ENCODE results near the gene CADPS.

Gene CADPS

GRCh38 chr3:62624185-62624584 lies 251.0 kb downstream of the CADPS start:
- no peak for DNase-seq

GRCh38 chr3:62622553-62623174 lies 252.6 kb downstream of the CADPS start:
- peak; percentile 65 for DNase-seq

- DNase-seq, result no peak
Observed at GRCh38 chr3:62621925-62622324, 253.3 kb downstream of the CADPS start.

DNA sequence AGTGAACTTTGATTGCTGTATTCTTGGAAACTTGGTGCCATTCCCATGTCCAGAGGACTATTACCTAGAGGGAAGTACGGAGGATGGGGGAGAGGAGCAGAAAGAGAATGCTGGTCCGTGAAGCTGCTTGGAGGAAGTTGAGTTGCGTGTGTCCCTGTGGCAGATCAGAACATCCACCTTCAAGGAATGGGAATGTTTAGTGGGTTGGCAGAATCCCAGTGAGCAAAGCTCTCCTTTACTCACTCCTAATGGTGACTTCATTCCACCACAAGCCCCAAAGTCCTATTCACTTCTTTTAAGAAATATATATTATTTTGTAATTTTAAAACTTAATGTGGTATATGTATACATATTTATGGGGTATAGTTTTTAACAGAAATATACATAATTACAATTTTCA lies 254.0 kb downstream of the CADPS start:
- no peak for DNase-seq

GRCh38 chr3:62615258-62615849 lies 259.9 kb downstream of the CADPS start:
- peak; percentile 46 for DNase-seq

DNA sequence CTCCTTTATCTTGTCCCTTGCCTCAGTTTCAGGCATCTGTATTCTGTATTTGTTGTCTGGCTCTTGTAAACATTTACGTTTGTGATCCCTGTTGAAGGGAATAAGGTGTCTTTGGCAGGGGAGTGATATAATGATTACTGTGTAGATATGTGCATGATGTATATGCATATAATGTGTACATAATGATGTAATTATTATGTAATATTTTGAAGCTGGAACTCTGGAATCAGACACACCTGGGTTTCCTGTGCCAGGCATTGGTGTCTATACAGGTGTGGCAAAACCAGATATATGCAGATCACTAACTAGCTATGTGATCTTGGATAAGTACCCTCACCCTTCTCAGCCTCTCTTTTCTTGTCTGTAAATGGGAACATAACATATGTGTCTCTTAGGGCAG lies 260.7 kb downstream of the CADPS start:
- DNase-seq, result no peak

GRCh38 chr3:62611541-62612240 lies 263.5 kb downstream of the CADPS start:
- peak; percentile 86 for DNase-seq

- peak; percentile 74 for DNase-seq
Observed at GRCh38 chr3:62607287-62608029, 267.8 kb downstream of the CADPS start.

DNA sequence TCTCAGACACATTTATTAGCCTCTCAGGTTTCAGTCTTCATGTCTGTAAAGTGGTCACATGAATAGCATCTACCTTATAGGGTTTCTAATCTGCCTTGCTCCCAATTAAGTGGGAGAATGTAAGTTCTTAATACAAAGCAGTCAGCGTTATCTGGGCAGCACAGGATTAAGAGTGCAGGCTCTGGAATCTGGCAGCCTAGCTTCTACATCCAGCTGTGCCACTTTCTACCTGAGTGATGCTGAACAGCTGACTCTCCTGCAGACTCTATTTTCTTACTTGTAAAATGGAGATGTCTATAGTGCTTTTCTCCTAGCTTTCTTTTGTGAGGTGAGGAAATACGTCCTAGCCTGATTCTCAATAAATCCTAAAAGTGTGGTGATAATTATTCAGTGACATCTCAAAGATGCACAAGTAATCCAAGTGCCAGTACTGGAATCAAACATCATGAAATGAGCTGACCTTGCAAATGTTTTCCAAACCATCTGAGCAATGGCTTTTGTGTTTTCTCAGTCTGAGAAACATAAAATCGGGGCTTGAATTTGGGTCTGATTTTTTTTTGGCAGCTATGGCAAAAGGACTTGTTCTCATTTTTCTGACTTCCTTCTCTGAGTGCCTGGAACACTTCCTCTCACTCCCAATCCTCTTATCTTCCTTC lies 269.7 kb downstream of the CADPS start:
- no peak for DNase-seq

DNA sequence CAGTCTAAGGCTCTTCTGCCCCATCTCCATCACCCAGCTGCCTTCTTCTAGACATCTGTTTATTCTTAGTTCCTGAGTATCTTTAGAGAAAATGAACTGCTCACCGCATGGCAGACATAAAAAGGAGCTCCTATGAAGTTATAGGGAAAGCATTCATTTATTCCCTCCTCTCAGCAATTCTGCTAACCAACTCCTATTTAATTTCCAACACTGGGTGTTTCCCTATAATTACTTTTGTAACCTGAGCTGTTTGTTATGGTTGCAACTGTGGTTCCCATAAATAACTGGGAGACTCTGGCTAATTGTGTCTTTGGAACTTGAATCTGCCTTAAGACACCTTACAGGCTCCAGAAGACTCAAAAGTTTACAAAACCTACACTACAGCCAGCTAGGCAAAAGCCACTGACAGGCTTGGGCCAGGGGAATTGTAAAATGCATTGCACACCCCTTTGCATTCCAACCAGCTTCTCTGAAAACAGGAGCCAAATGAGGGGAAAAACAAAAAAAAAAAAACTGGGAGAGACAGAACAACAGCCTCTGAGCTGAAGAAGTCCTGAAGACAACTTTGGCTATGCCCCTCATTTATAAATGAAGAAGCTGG lies 270.4 kb downstream of the CADPS start:
- DNase-seq, result no peak

- DNase-seq, result peak; percentile 97
Observed at GRCh38 chr3:62604298-62604697, 270.9 kb downstream of the CADPS start.

DNA sequence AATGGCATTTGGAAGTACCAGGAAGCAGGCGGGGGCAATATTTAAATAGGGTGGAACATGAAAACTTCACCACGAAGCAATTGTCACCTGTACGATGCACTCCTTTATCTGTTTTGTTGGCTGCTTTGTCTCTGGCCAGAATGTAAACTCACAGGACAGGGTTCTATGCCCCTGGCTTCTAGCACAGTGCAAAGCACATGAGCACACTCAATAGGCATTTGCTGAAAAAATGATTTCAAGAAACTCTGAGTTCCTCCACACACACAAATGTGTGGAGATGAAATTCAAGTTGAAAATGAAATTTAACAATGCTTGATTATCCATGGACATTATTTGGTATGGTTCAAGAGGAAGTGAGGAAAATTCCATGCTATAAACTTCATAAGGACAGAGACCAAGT lies 272.2 kb downstream of the CADPS start:
- DNase-seq, result peak; percentile 51

DNA sequence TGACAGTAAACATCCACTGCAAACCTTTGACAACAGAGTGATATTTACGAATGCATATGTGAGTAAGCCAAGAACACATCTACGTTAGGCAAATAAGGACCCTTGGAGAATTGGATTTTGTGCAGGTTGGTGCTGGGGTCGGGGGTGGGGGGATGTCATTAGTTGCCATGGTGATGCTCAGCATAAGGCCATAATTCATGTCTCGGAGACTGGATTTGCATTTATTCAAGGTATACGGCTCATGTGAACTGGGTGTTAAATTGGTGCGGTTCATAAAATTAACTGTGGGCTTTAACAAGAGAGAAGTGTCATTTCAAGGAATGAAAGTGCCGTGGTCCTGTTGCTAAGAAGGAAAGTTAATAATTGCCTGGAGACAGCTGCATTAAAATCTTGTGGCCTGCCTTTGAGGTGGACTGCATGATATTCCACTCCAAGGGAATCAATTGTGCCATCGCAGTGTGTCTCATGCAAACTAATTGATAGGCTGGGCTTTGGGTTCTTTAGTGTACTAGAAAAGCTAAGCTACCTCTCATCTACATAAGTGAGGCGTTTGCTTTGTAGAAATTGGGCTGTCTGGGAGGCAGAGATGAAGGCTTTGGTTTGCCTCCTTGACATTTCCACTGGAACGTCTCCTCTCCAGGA lies 273.0 kb downstream of the CADPS start:
- no peak for DNase-seq

DNA sequence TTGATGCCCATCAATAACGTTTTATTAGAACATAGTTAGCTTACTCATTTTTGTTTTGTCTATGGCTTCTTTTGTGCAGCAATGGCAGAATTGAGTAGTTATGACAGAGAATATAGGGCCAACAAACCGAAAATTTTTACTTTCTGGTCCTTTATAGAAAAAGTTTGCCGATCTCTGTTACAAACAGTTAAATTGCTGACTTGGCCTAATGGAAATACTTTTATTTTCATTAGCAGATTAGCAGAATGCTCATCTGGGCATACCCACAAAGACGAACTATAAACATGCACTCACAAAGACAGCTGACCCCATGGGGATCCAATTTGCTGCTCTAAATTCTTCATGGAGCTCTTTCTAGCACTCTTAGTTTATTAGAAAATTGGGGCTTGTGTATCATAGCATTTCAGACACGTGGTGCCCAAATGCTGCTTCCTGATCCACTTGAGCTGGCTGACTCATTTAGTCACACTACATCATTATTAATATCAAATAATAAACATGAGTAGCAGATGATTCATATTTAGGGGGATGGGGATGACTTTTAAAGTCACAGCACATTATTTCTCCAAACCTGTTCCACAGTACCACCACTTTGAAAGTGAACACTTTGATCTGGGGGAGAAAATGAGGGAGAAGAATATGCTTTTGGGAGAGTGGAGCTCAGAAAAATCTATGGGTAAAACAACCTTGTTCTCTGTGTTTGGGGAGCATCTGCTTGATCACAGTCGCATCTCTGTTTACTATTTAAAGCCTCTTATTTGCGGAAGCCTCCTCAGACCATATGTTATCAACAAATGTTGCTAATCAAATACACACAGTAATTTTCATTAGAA lies 273.8 kb downstream of the CADPS start:
- DNase-seq, result peak; percentile 97

GRCh38 chr3:62600033-62600432 lies 275.2 kb downstream of the CADPS start:
- DNase-seq, result no peak

DNA sequence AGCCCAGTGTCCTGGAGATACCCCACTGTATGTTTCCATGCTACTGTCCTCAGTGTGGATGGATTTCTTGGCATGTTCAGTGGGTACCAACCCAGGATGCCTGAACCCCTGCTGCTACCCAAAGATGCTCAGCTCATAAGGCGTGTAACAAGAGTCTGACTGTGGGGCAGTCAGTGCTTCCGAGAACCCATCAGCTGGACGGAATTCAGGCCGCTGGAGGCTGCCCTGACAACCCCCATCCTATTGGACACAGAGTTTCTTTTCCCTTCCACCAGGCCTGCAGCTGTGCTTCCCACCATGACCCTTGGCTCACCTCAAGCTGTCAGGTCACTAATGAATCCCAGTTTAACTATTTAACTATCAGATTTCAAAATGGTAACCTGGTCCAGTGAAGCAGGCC lies 277.7 kb downstream of the CADPS start:
- DNase-seq, result no peak

DNA sequence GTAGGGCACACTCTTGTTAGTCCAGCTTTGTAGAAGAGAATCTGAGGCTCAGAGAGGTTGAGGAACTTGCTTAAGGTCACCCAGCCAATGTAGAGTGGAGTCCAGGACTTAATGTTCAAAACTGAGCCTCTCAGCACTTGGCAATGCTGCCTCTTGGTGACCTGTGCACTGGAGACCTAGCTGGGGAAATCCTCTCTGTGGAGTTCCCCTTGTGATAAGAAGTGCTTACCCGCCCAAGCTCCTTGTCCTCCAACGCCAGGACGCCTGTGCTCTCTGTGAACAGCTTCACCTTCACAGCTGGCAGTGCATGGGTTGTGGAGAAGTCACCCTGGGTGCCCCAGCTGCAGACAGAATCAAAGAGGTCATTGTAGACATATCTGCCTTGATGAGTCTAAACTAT lies 282.8 kb downstream of the CADPS start:
- DNase-seq, result no peak

DNA sequence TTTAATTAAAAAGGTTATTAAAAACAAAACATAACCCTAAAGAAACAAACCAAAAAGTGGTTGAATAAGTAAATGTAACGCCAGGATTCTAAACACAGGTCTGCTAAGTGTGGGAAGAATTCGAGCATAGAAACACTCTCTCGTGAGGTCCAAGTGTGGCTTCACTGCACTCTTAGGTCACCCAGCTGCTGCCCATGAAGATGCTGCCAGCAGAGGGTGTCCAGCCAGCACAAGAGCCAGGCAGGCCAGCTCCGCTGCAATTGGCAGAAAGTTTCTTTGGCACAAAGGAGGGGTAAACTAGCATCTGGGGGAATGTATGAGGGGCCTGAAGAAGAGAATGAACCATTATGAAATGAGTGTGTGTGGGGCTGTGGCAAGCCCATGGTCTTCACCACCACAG lies 286.1 kb downstream of the CADPS start:
- no peak for DNase-seq

DNA sequence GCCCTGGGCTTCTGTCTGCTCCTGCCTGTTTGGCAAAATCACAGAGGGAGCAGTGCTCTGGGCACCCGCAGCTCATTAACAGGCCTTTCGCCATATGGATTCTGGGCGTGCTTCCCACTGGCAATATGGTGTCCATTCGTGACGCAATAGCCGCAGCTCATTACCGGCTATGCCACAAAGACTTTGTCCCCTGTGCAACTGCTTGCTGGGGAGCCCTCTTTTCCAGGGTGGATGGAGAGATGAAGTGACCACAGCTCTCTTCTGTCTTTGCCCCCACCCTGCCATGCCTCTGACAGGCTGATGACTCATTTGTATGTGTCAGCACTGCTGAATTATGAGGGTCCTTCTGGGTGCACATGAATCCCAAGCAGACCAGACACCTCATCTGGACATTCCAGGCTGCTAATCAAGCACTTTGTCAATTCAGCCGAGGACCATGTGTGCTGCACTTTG lies 287.6 kb downstream of the CADPS start:
- peak; percentile 99 for DNase-seq

DNA sequence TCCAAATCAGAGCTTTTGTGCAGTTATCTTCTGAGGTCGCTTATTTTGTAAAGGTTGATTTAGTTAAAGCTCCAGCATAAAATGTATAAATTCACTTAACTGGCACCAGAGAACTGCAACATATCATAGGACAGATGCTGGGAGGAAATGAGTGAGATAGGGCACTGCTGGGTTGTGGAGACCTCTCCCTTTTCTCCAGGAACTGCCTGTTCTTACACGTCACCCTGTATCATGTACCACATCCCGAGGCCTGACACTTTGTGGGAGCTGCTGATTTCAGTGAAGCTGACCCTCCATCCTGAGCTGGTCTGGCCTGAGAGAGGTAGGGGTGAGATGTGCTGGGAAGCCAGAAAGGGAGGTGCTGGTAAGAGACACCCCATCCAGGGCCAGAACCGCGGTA lies 288.0 kb downstream of the CADPS start:
- peak; percentile 96 for DNase-seq

DNA sequence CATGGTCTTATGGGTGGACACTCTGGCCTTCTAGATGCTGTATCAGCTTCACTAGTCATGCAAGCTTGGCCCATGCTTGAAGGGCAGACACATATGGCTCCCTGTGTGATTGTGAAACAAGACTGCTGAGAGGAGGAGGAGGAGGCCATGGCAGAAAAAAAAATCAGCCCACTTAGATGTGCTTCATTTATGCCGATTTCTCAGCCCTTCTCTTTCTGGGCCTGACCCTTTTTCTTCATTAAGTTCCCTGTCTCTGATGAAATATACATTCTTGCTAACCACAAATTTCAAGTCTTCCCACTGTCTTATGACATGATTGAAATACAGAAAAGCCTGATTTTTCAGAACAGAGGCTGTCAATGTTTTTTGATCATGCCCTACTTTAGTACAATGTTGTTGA lies 288.9 kb downstream of the CADPS start:
- peak; percentile 86 for DNase-seq

All from HCEC 1CT (cell line).